ENCODE data around the gene ANP32E.
"Not testable (repeated sequence)": the region's sequence is repeated elsewhere in the genome, so short reads cannot be mapped to it uniquely, and the experiment has no call there.

ANP32E gene

DNA sequence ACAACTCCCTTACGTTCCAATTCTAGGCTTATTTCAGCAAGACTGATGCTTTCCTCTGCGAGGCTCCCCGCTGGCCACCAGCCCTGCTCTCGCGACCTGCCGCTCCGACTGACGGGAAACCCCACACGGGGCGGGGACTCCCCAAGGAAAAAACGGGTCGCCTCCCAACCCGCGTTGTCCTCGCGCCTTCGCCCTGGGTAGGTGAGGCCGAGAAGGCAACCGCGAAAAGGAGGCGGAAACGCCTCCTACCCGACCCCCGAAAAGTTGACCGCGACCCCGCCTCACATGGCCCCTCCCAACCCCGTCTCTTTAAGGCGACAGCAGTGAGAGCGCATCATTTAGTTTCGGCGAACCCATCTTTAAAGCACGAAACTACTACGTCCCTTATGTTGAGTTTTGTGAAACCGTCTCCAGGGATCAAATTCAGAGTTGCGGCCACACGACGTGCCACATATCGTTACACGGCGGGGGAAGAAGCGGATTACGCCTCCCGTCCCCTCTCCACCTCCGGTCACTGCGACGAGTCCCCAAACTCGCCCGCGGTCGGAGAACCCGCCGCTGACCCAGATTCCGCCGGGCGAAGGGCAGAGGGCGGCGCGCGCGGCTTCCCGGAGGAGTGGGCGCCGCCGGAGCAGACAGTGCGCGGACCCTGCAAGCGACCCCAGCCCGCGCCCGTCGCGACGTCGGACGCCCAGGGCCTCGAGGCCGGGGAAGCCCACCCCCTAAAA is 1.2 kb downstream of the ANP32E start:
- H3K56ac ChIP-seq (ENCODE audit: low read length) = peak overlapping the region; percentile 99
- peak overlapping the region; percentile 93 for H3K18ac ChIP-seq (ENCODE audit: low read length)
- peak; percentile 92 for DNase-seq
- H3K4me1 ChIP-seq (ENCODE audit: control insufficient read depth, low read depth, low read length) = peaks cover 4% of the 10 kb centered on the region
- no peak overlapping the region for H4K8ac ChIP-seq (ENCODE audit: low read depth, low read length)
- peak overlapping the region; percentile 84 for H3K27ac ChIP-seq (ENCODE audit: low read depth, low read length)
- H3K4me2 ChIP-seq (ENCODE audit: low read length) = peak overlapping the region; percentile 75
- no peak overlapping the region for H2BK15ac ChIP-seq (replicated peaks; ENCODE audit: low read depth)
- no peaks in the 10 kb centered on the region for H3K27me3 ChIP-seq (ENCODE audit: insufficient read depth, low read length, poor library complexity)
- H3K79me2 ChIP-seq (ENCODE audit: control insufficient read depth, insufficient read depth, low read length) = peaks cover 41% of the 10 kb centered on the region
- WGBS (ENCODE audit: extremely low coverage, insufficient coverage, low lambda C conversion rate) = no CpG with 5 or more reads among the region's 78 CpGs
- no peak overlapping the region for H2AK5ac ChIP-seq (ENCODE audit: low read length)
- peak overlapping the region; percentile 29 for H3K23ac ChIP-seq (ENCODE audit: low read length)
- H4K5ac ChIP-seq (ENCODE audit: low read length) = no peak overlapping the region
- peak overlapping the region; percentile 96 for H3K4ac ChIP-seq (ENCODE audit: low read depth, low read length)
- peak overlapping the region; percentile 73 for H2BK5ac ChIP-seq (ENCODE audit: low read length)
- H2BK120ac ChIP-seq (ENCODE audit: low read depth, low read length) = peak overlapping the region; percentile 48
- H3K9ac ChIP-seq (ENCODE audit: low read length) = peak overlapping the region; percentile 99
- H3K79me1 ChIP-seq (ENCODE audit: low read length) = peaks cover 3% of the 10 kb centered on the region
- H3K36me3 ChIP-seq (ENCODE audit: control insufficient read depth, insufficient read depth, low read length) = peaks cover 2% of the 10 kb centered on the region
- H3K4me3 ChIP-seq (ENCODE audit: low read length) = peak overlapping the region; percentile 99

DNA sequence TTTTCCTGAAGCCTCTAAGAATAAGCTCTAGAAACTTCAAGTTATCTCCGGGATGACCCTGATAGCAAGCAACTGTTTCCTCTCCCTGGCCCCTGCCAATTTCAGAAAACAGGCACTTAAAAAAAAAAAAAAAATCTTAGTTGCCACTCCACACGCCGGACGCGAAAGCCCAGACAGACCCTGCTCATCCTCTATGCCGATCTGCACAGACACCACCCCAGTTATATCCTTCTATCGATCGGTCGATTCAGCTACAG is 1.7 kb downstream of the ANP32E start:
- Histone ChIP-seq H3K79me1 (ENCODE audit: low read length) (peaks cover 3% of the 10 kb centered on the region), H3K27ac (ENCODE audit: low read depth, low read length) (no peak overlapping the region), H2BK15ac (replicated peaks; ENCODE audit: low read depth) (no peak overlapping the region), H3K36me3 (ENCODE audit: control insufficient read depth, insufficient read depth, low read length) (peaks cover 2% of the 10 kb centered on the region), H2AK5ac (ENCODE audit: low read length) (no peak overlapping the region), H3K27me3 (ENCODE audit: insufficient read depth, low read length, poor library complexity) (no peaks in the 10 kb centered on the region), H3K56ac (ENCODE audit: low read length) (peak overlapping the region; percentile 99), H4K8ac (ENCODE audit: low read depth, low read length) (no peak overlapping the region), H3K18ac (ENCODE audit: low read length) (no peak overlapping the region), H3K23ac (ENCODE audit: low read length) (no peak overlapping the region), H3K4me2 (ENCODE audit: low read length) (peak overlapping the region; percentile 75), H3K4ac (ENCODE audit: low read depth, low read length) (no peak overlapping the region), H2BK120ac (ENCODE audit: low read depth, low read length) (no peak overlapping the region), H3K4me1 (ENCODE audit: control insufficient read depth, low read depth, low read length) (peaks cover 4% of the 10 kb centered on the region), H3K4me3 (ENCODE audit: low read length) (peak overlapping the region; percentile 99), H3K79me2 (ENCODE audit: control insufficient read depth, insufficient read depth, low read length) (peaks cover 41% of the 10 kb centered on the region), H4K5ac (ENCODE audit: low read length) (no peak overlapping the region), H2BK5ac (ENCODE audit: low read length) (no peak overlapping the region), H3K9ac (ENCODE audit: low read length) (peak overlapping the region; percentile 99)
- no CpG with 5 or more reads among the region's 9 CpGs for WGBS (ENCODE audit: extremely low coverage, insufficient coverage, low lambda C conversion rate)
- no peak for DNase-seq

DNA sequence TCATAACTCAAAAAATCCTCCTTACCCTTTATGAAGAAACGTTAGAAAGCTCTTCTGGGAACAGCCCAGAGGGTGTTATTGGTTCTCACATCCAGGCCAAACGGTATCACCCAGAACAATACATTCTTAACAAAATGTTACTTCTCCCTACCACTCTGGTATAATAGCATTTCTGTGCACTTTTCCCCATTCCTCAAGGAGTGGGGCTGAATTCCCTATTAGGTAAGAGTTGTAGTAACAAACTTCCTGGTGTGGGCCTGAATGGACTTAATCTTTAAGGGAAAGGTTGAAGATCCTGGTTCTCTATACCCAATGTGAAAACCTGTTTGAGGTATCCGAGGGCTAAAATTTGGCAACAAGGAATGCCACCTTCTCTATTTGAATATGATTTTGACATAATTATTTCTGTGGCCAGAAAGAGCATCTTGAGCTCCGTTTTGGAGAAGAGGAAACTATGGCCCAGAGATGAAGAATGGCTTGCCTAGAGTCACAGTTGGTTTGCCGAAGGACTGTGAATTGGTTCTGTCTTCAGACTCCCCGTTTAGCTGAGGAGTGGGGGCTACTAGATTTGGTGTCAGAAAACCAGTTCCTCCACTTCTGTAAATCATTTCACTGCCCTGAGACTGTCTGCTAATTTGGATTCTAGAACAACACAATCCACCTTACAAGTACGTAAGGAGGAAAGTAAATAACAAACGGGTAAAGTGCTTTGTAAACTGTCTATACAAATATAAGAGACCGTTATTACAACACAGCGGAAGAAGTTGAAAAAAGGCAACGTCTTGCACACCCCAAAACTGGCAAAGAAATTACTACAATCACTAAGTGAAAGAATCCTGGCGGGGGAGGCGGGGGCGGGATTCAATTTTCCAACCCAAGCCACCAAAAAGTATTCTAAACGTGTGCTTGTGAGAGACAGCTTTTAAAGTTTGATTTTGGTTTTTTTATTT is 2.3 kb downstream of the ANP32E start:
- DNase-seq = peak; percentile 18
- Histone ChIP-seq H3K4me1 (ENCODE audit: control insufficient read depth, low read depth, low read length) (peaks cover 4% of the 10 kb centered on the region), H3K79me1 (ENCODE audit: low read length) (peaks cover 3% of the 10 kb centered on the region), H2BK120ac (ENCODE audit: low read depth, low read length) (no peak overlapping the region), H4K8ac (ENCODE audit: low read depth, low read length) (no peak overlapping the region), H2BK15ac (replicated peaks; ENCODE audit: low read depth) (no peak overlapping the region), H2BK5ac (ENCODE audit: low read length) (no peak overlapping the region), H3K4me2 (ENCODE audit: low read length) (peak overlapping the region; percentile 75), H3K27me3 (ENCODE audit: insufficient read depth, low read length, poor library complexity) (no peaks in the 10 kb centered on the region), H3K56ac (ENCODE audit: low read length) (peak overlapping the region; percentile 99), H3K4me3 (ENCODE audit: low read length) (peak overlapping the region; percentile 99), H2AK5ac (ENCODE audit: low read length) (no peak overlapping the region), H3K23ac (ENCODE audit: low read length) (no peak overlapping the region), H4K5ac (ENCODE audit: low read length) (no peak overlapping the region), H3K27ac (ENCODE audit: low read depth, low read length) (no peak overlapping the region), H3K79me2 (ENCODE audit: control insufficient read depth, insufficient read depth, low read length) (peaks cover 41% of the 10 kb centered on the region), H3K4ac (ENCODE audit: low read depth, low read length) (no peak overlapping the region), H3K18ac (ENCODE audit: low read length) (no peak overlapping the region), H3K36me3 (ENCODE audit: control insufficient read depth, insufficient read depth, low read length) (peaks cover 2% of the 10 kb centered on the region), H3K9ac (ENCODE audit: low read length) (peak overlapping the region; percentile 99)
- WGBS (ENCODE audit: extremely low coverage, insufficient coverage, low lambda C conversion rate) = no CpG with 5 or more reads among the region's 15 CpGs

DNA sequence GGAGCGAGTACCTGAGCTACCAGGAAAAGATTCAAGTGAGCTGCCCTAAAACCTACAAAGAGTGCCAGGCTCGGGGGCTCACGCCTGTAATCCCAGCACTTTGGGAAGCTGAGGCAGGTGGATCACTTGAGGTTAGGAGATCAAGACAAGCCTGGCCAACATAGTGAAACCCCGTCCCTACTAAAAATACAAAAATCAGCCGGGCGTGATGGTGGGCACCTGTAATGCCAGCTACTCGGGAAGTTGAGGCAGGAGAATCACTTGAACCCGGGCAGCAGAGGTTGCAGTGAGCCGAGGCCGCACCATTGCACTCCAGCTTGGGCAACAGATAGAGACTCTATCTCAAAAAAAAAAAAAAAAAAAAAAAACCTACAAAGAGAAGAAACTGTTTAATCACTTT is 3.0 kb downstream of the ANP32E start:
- not testable (repeated sequence) for H3K56ac ChIP-seq (ENCODE audit: low read length); H3K23ac ChIP-seq (ENCODE audit: low read length); H3K27me3 ChIP-seq (ENCODE audit: insufficient read depth, low read length, poor library complexity); H4K8ac ChIP-seq (ENCODE audit: low read depth, low read length); H3K9ac ChIP-seq (ENCODE audit: low read length); H2BK120ac ChIP-seq (ENCODE audit: low read depth, low read length); H2AK5ac ChIP-seq (ENCODE audit: low read length); H3K27ac ChIP-seq (ENCODE audit: low read depth, low read length); H3K4me3 ChIP-seq (ENCODE audit: low read length); H3K36me3 ChIP-seq (ENCODE audit: control insufficient read depth, insufficient read depth, low read length); H3K4me2 ChIP-seq (ENCODE audit: low read length); H3K4ac ChIP-seq (ENCODE audit: low read depth, low read length); H3K18ac ChIP-seq (ENCODE audit: low read length); H3K79me1 ChIP-seq (ENCODE audit: low read length); H2BK15ac ChIP-seq (replicated peaks; ENCODE audit: low read depth); H2BK5ac ChIP-seq (ENCODE audit: low read length); H4K5ac ChIP-seq (ENCODE audit: low read length); DNase-seq; H3K4me1 ChIP-seq (ENCODE audit: control insufficient read depth, low read depth, low read length)
- H3K79me2 ChIP-seq (ENCODE audit: control insufficient read depth, insufficient read depth, low read length) = peaks cover 41% of the 10 kb centered on the region
- WGBS (ENCODE audit: extremely low coverage, insufficient coverage, low lambda C conversion rate) = no CpG with 5 or more reads among the region's 10 CpGs

DNA sequence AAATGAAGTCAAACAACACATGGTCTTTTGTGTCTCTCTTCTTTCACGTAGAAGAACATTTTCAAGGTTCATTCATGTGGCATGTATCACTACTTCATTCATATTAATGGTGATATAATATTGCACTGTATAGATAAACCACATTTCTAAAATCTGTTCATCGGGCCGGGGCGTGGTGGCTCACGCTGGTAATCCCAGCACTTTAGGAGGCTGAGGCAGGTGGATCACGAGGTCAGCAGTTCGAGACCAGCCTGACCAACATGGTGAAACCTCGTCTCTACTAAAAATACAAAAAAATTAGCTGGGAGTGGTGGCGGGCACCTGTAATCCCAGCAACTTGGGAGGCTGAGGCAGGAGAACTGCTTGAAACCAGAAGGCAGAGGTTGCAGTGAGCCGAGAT is 7.7 kb downstream of the ANP32E start:
- H2BK15ac ChIP-seq (replicated peaks; ENCODE audit: low read depth); H2AK5ac ChIP-seq (ENCODE audit: low read length); H3K4me2 ChIP-seq (ENCODE audit: low read length); H3K27me3 ChIP-seq (ENCODE audit: insufficient read depth, low read length, poor library complexity); H3K4ac ChIP-seq (ENCODE audit: low read depth, low read length); H3K23ac ChIP-seq (ENCODE audit: low read length); H4K5ac ChIP-seq (ENCODE audit: low read length); H2BK120ac ChIP-seq (ENCODE audit: low read depth, low read length); H3K4me3 ChIP-seq (ENCODE audit: low read length); H3K27ac ChIP-seq (ENCODE audit: low read depth, low read length); H3K4me1 ChIP-seq (ENCODE audit: control insufficient read depth, low read depth, low read length); DNase-seq; H4K8ac ChIP-seq (ENCODE audit: low read depth, low read length); H3K56ac ChIP-seq (ENCODE audit: low read length); H3K79me1 ChIP-seq (ENCODE audit: low read length); H3K9ac ChIP-seq (ENCODE audit: low read length); H3K36me3 ChIP-seq (ENCODE audit: control insufficient read depth, insufficient read depth, low read length); H2BK5ac ChIP-seq (ENCODE audit: low read length); H3K18ac ChIP-seq (ENCODE audit: low read length): not testable (repeated sequence)
- no CpG with 5 or more reads among the region's 10 CpGs for WGBS (ENCODE audit: extremely low coverage, insufficient coverage, low lambda C conversion rate)
- H3K79me2 ChIP-seq (ENCODE audit: control insufficient read depth, insufficient read depth, low read length) = peaks cover 16% of the 10 kb centered on the region

Measured in mesendoderm (in vitro differentiated cells).